ENCODE data around the gene ACCSL. TPM values are rescaled to one million over a fixed set of nuclear protein-coding genes. Genes with fewer than 3 reads are reported as not detected.

The ACCSL gene
- total and polyA plus RNA-seq, 2 donors (not counting 1 experiment from before 2014, with no cell fraction given) = not detected

DNA sequence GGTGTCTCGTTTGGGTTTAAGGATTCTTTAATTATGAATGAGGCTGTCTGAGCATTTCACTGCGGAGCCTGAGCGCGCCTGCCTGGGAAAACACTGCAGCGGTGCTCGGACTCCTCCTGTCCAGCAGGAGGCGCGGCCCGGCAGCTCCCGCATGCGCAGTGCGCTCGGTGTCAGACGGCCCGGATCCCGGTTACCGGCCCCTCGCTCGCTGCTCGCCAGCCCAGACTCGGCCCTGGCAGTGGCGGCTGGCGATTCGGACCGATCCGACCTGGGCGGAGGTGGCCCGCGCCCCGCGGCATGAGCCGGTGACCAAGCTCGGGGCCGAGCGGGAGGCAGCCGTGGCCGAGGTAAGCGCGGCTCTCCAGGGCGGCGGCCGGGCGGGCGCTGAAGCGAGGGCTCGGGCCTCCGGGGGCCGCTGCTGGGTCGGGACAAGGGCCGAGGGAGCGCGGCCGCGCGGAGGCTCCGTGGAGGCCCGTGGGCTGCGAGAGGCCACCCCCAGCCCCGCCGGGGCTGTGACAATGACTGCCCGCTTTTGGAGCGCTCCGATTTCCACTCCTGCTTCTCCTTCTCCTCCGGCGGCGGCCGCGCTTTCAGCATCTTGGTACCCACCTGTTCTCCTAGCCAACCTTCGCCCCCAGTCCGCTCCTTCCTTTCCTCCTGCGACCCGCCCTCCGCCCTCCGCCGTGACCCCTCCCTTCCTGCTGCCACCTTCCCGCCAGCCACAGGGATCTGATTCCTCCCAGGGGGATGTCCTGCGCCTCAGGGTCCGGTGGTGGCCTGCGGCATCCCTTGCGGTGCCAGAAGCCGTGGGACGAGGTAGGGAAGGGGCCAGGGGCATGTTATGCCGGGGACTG, 48.0 kb downstream of the ACCSL start, which contains the start of gene EXT2:
Gene EXT2 (plus strand): TSS at position 173 of the 854 bp plus-strand sequence. CDS start 12,035 bp downstream, outside the sequence.
- ChIA-PET POLR2A (no interaction called here), CTCF (interaction anchor here (0.6 to 5.3 kb wide), 14 partner anchors 9 to 551 kb away, joined by 3 to 61 read pairs (median 6); partner anchors contain the start of gene ACCS)
- TF ChIP-seq, protein P1, sequence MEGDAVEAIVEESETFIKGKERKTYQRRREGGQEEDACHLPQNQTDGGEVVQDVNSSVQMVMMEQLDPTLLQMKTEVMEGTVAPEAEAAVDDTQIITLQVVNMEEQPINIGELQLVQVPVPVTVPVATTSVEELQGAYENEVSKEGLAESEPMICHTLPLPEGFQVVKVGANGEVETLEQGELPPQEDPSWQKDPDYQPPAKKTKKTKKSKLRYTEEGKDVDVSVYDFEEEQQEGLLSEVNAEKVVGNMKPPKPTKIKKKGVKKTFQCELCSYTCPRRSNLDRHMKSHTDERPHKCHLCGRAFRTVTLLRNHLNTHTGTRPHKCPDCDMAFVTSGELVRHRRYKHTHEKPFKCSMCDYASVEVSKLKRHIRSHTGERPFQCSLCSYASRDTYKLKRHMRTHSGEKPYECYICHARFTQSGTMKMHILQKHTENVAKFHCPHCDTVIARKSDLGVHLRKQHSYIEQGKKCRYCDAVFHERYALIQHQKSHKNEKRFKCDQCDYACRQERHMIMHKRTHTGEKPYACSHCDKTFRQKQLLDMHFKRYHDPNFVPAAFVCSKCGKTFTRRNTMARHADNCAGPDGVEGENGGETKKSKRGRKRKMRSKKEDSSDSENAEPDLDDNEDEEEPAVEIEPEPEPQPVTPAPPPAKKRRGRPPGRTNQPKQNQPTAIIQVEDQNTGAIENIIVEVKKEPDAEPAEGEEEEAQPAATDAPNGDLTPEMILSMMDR (IDR thresholded peaks at IDR 0.05) = peak; percentile 95
- TF ChIP-seq EZH2 (IDR thresholded peaks at IDR 0.05; ENCODE audit: borderline replicate concordance, insufficient read depth, low read depth, low read length, poor library complexity, severe bottlenecking) = no peak
- under 1% methylated on average over 80 of the region's 83 CpGs for WGBS (ENCODE audit: insufficient coverage)
- H3K27me3 ChIP-seq (replicated peaks in 1 of 4; ENCODE audit: control extremely low read depth in 1 of 4, control insufficient read depth in 3 of 4, insufficient read depth in 4 of 4, low read length in 3 of 4) = no peaks in the 10 kb centered on the region
- intact Hi-C loops (cut with micrococcal nuclease) = loop anchor here (1.0 to 10.0 kb wide), 5 partner anchors 9 to 1249 kb away; partner anchors contain the start of genes API5 and TTC17
- no peaks in the 10 kb centered on the region for H3K27me3 Mint-ChIP-seq
- DNase-seq = peak; percentile 91
- H3K4me3 Mint-ChIP-seq = peak within 1 kb of the TSS; percentile 90
- H3K36me3 ChIP-seq (replicated peaks in 1 of 2; ENCODE audit: control extremely low read depth in 1 of 2, control insufficient read depth in 1 of 2, extremely low read depth in 1 of 2, insufficient read depth in 2 of 2, low read length in 1 of 2) = no peaks in the 10 kb centered on the region
- peaks cover 15 to 18% of the 10 kb centered on the region in 2 donors for H3K4me1 ChIP-seq (ENCODE audit: control insufficient read depth in 2 of 2, insufficient read depth in 2 of 2, low read length in 2 of 2)
- peaks cover 34% of the 10 kb centered on the region for H3K79me2 ChIP-seq (ENCODE audit: control insufficient read depth, insufficient read depth, low read length)
- H3K27ac Mint-ChIP-seq = peak within 1 kb of the TSS; percentile 69
- H3K9ac ChIP-seq (ENCODE audit: low read length) = peak within 1 kb of the TSS; percentile 86
- peak within 1 kb of the TSS; percentile 88 for H2AFZ ChIP-seq (ENCODE audit: insufficient read depth, low read depth, low read length, poor library complexity, severe bottlenecking)
- no peaks in the 10 kb centered on the region for H3K9me3 Mint-ChIP-seq (ENCODE audit: insufficient read depth)
- peaks cover 20% of the 10 kb centered on the region for H4K20me1 ChIP-seq (ENCODE audit: control insufficient read depth, insufficient read depth, low read length, poor library complexity, severe bottlenecking)
- H3K4me2 ChIP-seq (replicated peaks; ENCODE audit: low read depth, low read length, poor library complexity, severe bottlenecking) = peak within 1 kb of the TSS; percentile 99
- H3K9me3 ChIP-seq (ENCODE audit: control extremely low read depth in 1 of 3, control insufficient read depth in 2 of 3, insufficient read depth in 1 of 3, low read length in 2 of 3) = no peaks in the 10 kb centered on the region
- peaks cover 30% of the 10 kb centered on the region for H3K4me1 Mint-ChIP-seq
- peak within 1 kb of the TSS in 4 of 5 experiments; percentile 54 to 84 (median 72) for H3K4me3 ChIP-seq (ENCODE audit: control extremely low read depth in 1 of 5, extremely low read depth in 1 of 5, insufficient read depth in 1 of 5, low read depth in 2 of 5, low read length in 4 of 5)
- H3K27ac ChIP-seq (ENCODE audit: low read length in 2 of 2) = peak within 1 kb of the TSS in 1 of 2 donors; percentile 76
- ATAC-seq (ENCODE audit: low read depth) = peak; percentile 94

Data from B cell (primary cell).